Naive thymus-derived CD4-positive, alpha-beta T cell (primary cell): Measurements from ENCODE around the gene FBXO27. TPM values are rescaled to one million over a fixed set of nuclear protein-coding genes. Genes with fewer than 3 reads are reported as not detected.
"Not testable (repeated sequence)": the region's sequence is repeated elsewhere in the genome, so short reads cannot be mapped to it uniquely, and the experiment has no call there.

Experiments
- ATAC-seq: fragments of 150-1000 bp; cut with Tn5 transposase; 2 replicates; pipeline ENCODE4 v1.10.0; 2021; ENCODE audit warnings: mild to moderate bottlenecking, moderate library complexity
- CTCF ChIA-PET: fragments of 350-600 bp; sonication (Branson Sonifier 250); formaldehyde crosslinking; loops from one replicate; lab custom pipeline; 2021; ENCODE audit warnings: antibody characterized with exemption; lab: Charles Lee
- POLR2A ChIA-PET: fragments of 350-600 bp; sonication (Branson Sonifier 250); formaldehyde crosslinking; loops from one replicate; lab custom pipeline; 2021; ENCODE audit warnings: antibody characterized with exemption, inconsistent platforms; lab: Charles Lee
- DNase-seq, 9 donors: peaks; one replicate each; pipeline versions ENCODE4 v3.0.0 to v3.0.0-alpha.2; 2020 to 2022; ENCODE audit warnings: mixed read lengths in 1 of 9
- H3K27ac ChIP-seq: one replicate; pipeline ENCODE4 v1.7.0; 2013; ENCODE audit warnings: mild to moderate bottlenecking, low read depth, low read length, moderate library complexity
- H3K27me3 ChIP-seq, 2 donors: one replicate each; pipeline ENCODE4 v1.7.0; 2013; ENCODE audit warnings: low read length in 2 of 2, mild to moderate bottlenecking in 2 of 2, moderate library complexity in 2 of 2; ENCODE audit not compliant: control insufficient read depth in 2 of 2, insufficient read depth in 2 of 2
- H3K36me3 ChIP-seq, 3 experiments: 1 replicate in 2 of 3; 2 replicates in 1 of 3; pipeline ENCODE4 v1.7.0; 2013; ENCODE audit warnings: low read length in 3 of 3, mild to moderate bottlenecking in 3 of 3, moderate library complexity in 1 of 3; ENCODE audit not compliant: insufficient read depth in 3 of 3, control insufficient read depth in 2 of 3
- H3K4me1 ChIP-seq, 2 donors: one replicate each; pipeline ENCODE4 v1.7.0; 2013; ENCODE audit warnings: low read length in 2 of 2, mild to moderate bottlenecking in 2 of 2, moderate library complexity in 1 of 2; ENCODE audit not compliant: control insufficient read depth in 2 of 2, insufficient read depth in 2 of 2
- H3K4me3 ChIP-seq: 2 replicates; pipeline ENCODE4 v1.7.0; 2013; ENCODE audit warnings: mild to moderate bottlenecking, low read length
- H3K9me3 ChIP-seq, 3 experiments: 1 replicate in 2 of 3; 2 replicates in 1 of 3; pipeline ENCODE4 v1.7.0; 2013; ENCODE audit warnings: low read length in 3 of 3; ENCODE audit not compliant: control insufficient read depth in 2 of 3
- H3K27ac Mint-ChIP-seq, 9 donors: one replicate each; pipeline ENCODE4 v1.8.0; 2020 to 2022; ENCODE audit warnings: mixed read lengths in 9 of 9, mild to moderate bottlenecking in 8 of 9, moderate library complexity in 5 of 9, inconsistent platforms in 2 of 9
- H3K27me3 Mint-ChIP-seq, 5 donors: one replicate each; pipeline ENCODE4 v1.8.0; 2021 to 2022; ENCODE audit warnings: mixed read lengths in 5 of 5, mild to moderate bottlenecking in 1 of 5
- H3K36me3 Mint-ChIP-seq, 5 donors: one replicate each; pipeline ENCODE4 v1.8.0; 2020 to 2022; ENCODE audit warnings: mixed read lengths in 5 of 5, mild to moderate bottlenecking in 3 of 5, inconsistent platforms in 1 of 5
- H3K4me1 Mint-ChIP-seq, 7 donors: one replicate each; pipeline ENCODE4 v1.8.0; 2020 to 2022; ENCODE audit warnings: mixed read lengths in 7 of 7, mild to moderate bottlenecking in 3 of 7, inconsistent platforms in 1 of 7
- H3K4me3 Mint-ChIP-seq, 10 donors: one replicate each; pipeline ENCODE4 v1.8.0; 2020 to 2022; ENCODE audit warnings: mild to moderate bottlenecking in 10 of 10, mixed read lengths in 10 of 10, moderate library complexity in 6 of 10, inconsistent platforms in 2 of 10
- H3K9me3 Mint-ChIP-seq, 11 donors: one replicate each; pipeline ENCODE4 v1.8.0; 2020 to 2022; ENCODE audit warnings: mixed read lengths in 11 of 11, mild to moderate bottlenecking in 4 of 11, inconsistent platforms in 1 of 11, moderate library complexity in 1 of 11
- intact Hi-C, 2 donors: fragments of 100-400 bp; cut with micrococcal nuclease; formaldehyde crosslinking; loops; one replicate each; pipeline ENCODE4 v1.15.1; 2023
- polyA plus RNA-seq, 2 donors: library from polyadenylated mRNA; unstranded; fragments of 300-500 nt; fragmentation: Illumina TruSeq; gene quantifications; one replicate each; pipeline ENCODE4 v1.2.3, GENCODE V29; 2021
- total RNA-seq, 6 experiments: library from RNA in 5 of 6; stranded (reverse) in 5 of 6; gene quantifications; 1 replicate in 5 of 6; 2 replicates in 1 of 6; pipeline ENCODE4 v1.2.3 and lab custom pipeline; 2021 to 2026

FBXO27 gene
- total and polyA plus RNA-seq, 7 experiments from 2014 or later = 0.35 to 0.48 (median 0.39) TPM; not detected in 4

- Mint-ChIP-seq H3K27ac (peak overlapping the region in 8 of 9 donors; percentile 83 to 99 (median 96)), H3K4me1 (peaks cover 14 to 28% (median 15%) of the 10 kb centered on the region in 7 donors), H3K4me3 (peak overlapping the region in 4 of 10 donors; percentile 64 to 82 (median 73)), H3K27me3 (peaks cover 0 to 5% (median 0%) of the 10 kb centered on the region in 5 donors), H3K36me3 (no peaks in the 10 kb centered on the region), H3K9me3 (peaks cover 0 to 4% (median 0%) of the 10 kb centered on the region in 11 donors)
- Histone ChIP-seq H3K27me3 (no peaks in the 10 kb centered on the region), H3K27ac (peak overlapping the region; percentile 58), H3K4me1 (peaks cover 19 to 21% of the 10 kb centered on the region in 2 donors), H3K36me3 (no peaks in the 10 kb centered on the region), H3K9me3 (no peaks in the 10 kb centered on the region), H3K4me3 (peak overlapping the region; percentile 10)
- ATAC-seq (no peak), DNase-seq (no peak)
- intact Hi-C loops = loop anchor here in 1 of 2 donors (5.0 kb wide), 1 partner anchor 268 kb away; the partner anchor contains the start of gene SAMD4B
- POLR2A ChIA-PET = interaction anchor here (1.4 kb wide), 1 partner anchor 8 kb away, joined by 3 read pairs; no protein-coding TSS in a partner anchor
- CTCF ChIA-PET = interaction anchor here (0.6 to 1.0 kb wide), 2 partner anchors 19 to 37 kb away, joined by 3 to 5 read pairs; no protein-coding TSS in a partner anchor
Measured at GRCh38 chr19:39074205-39074692, 41.9 kb upstream of the FBXO27 start.

GRCh38 chr19:39070888-39071287 lies 38.5 kb upstream of the FBXO27 start:
- DNase-seq (no peak), ATAC-seq (no peak)
- H3K9me3 ChIP-seq = no peaks in the 10 kb centered on the region
- Mint-ChIP-seq H3K27me3 (no peaks in the 10 kb centered on the region), H3K36me3 (peaks cover 0 to 4% (median 0%) of the 10 kb centered on the region in 5 donors), H3K9me3 (peaks cover 0 to 4% (median 0%) of the 10 kb centered on the region in 11 donors), H3K27ac (peak overlapping the region in 3 of 9 donors; percentile 35 to 72 (median 67)), H3K4me3 (no peak overlapping the region), H3K4me1 (peaks cover 7 to 30% (median 15%) of the 10 kb centered on the region in 7 donors)
- no peak overlapping the region for H3K27ac ChIP-seq
- intact Hi-C loops = loop anchor here in 1 of 2 donors (5.0 kb wide), 1 partner anchor 271 kb away; the partner anchor contains the start of gene SAMD4B
- ChIA-PET POLR2A (no interaction called here), CTCF (interaction anchor here (0.6 kb wide), 1 partner anchor 329 kb away, joined by 3 read pairs; no protein-coding TSS in a partner anchor)
- peaks cover 19 to 21% of the 10 kb centered on the region in 2 donors for H3K4me1 ChIP-seq
- H3K4me3 ChIP-seq = no peak overlapping the region
- H3K27me3 ChIP-seq = no peaks in the 10 kb centered on the region
- H3K36me3 ChIP-seq = no peaks in the 10 kb centered on the region

DNA sequence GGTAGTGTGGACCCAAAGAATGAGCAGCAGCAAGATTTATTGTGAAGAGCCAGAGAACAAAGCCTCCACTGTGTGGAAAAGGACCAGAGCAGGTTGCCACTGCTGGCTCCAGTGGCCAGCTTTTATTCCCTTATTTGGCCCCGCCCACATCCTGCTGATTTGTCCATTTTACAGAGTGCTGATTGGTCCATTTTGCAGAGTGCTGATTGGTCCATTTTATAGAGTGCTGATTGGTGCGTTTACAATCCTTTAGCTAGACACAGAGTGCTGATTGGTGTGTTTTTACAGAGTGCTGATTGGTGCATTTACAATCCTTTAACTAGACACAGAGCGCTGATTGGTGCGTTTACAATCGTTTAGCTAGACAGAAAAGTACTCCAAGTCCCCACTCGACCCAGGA lies 35.9 kb upstream of the FBXO27 start:
- CTCF ChIA-PET = interaction anchor here (0.7 kb wide), 1 partner anchor 260 kb away, joined by 3 read pairs; no protein-coding TSS in a partner anchor
- intact Hi-C loops, H3K27me3 ChIP-seq, H3K9me3 ChIP-seq, H3K36me3 ChIP-seq, H3K4me1 ChIP-seq, H3K27ac ChIP-seq, H3K27ac Mint-ChIP-seq, DNase-seq, H3K9me3 Mint-ChIP-seq, H3K36me3 Mint-ChIP-seq, H3K4me3 ChIP-seq, ATAC-seq, H3K4me3 Mint-ChIP-seq, H3K27me3 Mint-ChIP-seq, POLR2A ChIA-PET: not testable (repeated sequence)
- peaks cover 0 to 15% (median 9%) of the 10 kb centered on the region in 7 donors for H3K4me1 Mint-ChIP-seq

DNA sequence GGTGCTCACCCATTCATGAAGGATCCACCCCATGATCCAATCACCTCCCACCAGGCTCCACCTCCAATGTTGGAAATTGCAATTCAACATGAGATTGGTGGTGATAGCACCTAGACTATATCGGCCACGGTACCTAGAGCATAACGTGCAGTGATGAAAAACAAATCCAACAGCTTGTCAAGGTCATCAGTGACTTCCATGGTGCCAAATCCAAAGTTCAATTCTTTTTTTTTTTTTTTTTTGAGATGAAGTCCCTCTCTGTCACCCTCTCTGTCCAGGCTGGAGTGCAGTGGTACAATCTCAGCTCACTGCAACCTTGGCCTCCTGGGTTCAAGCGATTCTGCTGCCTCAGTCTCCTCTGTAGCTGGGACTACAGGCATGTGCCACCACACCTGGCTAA lies 34.8 kb upstream of the FBXO27 start:
- Mint-ChIP-seq H3K4me3 (no peak overlapping the region), H3K36me3 (peaks cover 0 to 4% (median 0%) of the 10 kb centered on the region in 5 donors), H3K27ac (no peak overlapping the region), H3K4me1 (peaks cover 0 to 4% (median 0%) of the 10 kb centered on the region in 7 donors), H3K27me3 (no peaks in the 10 kb centered on the region), H3K9me3 (peaks cover 0 to 4% (median 0%) of the 10 kb centered on the region in 11 donors)
- intact Hi-C loops = no loop called here
- ChIA-PET CTCF (interaction anchor here (0.7 kb wide), 1 partner anchor 165 kb away, joined by 5 read pairs; no protein-coding TSS in a partner anchor), POLR2A (no interaction called here)
- Histone ChIP-seq H3K36me3 (no peaks in the 10 kb centered on the region), H3K4me1 (no peaks in the 10 kb centered on the region), H3K27me3 (no peaks in the 10 kb centered on the region), H3K9me3 (no peaks in the 10 kb centered on the region), H3K4me3 (no peak overlapping the region), H3K27ac (no peak overlapping the region)
- ATAC-seq (no peak), DNase-seq (no peak)

DNA sequence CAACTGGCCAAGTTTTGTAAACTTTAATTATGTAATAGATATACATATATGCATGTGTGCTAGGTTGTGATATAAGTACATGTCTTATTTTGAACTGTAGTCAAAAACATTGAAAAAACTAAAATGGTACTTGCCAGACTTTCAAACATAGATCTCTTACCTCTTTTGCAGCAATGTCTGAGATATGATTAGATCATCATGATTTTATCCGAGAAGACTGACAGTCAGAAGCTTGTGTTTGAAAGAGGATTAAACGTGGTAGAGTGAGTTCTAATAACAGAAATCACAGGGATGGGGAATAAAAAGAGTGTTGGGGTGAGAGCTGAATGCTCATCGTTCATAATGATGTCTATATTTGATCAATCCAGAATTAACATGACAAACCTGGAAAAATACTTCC lies 33.6 kb upstream of the FBXO27 start:
- DNase-seq (no peak), ATAC-seq (no peak)
- Mint-ChIP-seq H3K36me3 (peaks cover 0 to 4% (median 0%) of the 10 kb centered on the region in 5 donors), H3K27ac (no peak overlapping the region), H3K4me3 (no peak overlapping the region), H3K27me3 (peaks cover 0 to 2% (median 0%) of the 10 kb centered on the region in 5 donors), H3K4me1 (peaks cover 0 to 9% (median 6%) of the 10 kb centered on the region in 7 donors), H3K9me3 (peaks cover 0 to 4% (median 0%) of the 10 kb centered on the region in 11 donors)
- Histone ChIP-seq H3K4me3 (no peak overlapping the region), H3K27me3 (no peaks in the 10 kb centered on the region), H3K9me3 (no peaks in the 10 kb centered on the region), H3K27ac (no peak overlapping the region), H3K36me3 (no peaks in the 10 kb centered on the region), H3K4me1 (no peaks in the 10 kb centered on the region)
- intact Hi-C loops = no loop called here
- ChIA-PET POLR2A (no interaction called here), CTCF (no interaction called here)

- Histone ChIP-seq H3K4me1 (no peaks in the 10 kb centered on the region), H3K27me3 (no peaks in the 10 kb centered on the region), H3K4me3 (no peak overlapping the region), H3K27ac (no peak overlapping the region), H3K36me3 (no peaks in the 10 kb centered on the region), H3K9me3 (no peaks in the 10 kb centered on the region)
- peaks cover 0 to 9% (median 6%) of the 10 kb centered on the region in 7 donors for H3K4me1 Mint-ChIP-seq
- intact Hi-C loops = no loop called here
- CTCF ChIA-PET = interaction anchor here (0.5 to 0.6 kb wide), 2 partner anchors 517 to 1117 kb away, joined by 4 to 5 read pairs; no protein-coding TSS in a partner anchor
- H3K4me3 Mint-ChIP-seq = no peak overlapping the region
- no peaks in the 10 kb centered on the region for H3K9me3 Mint-ChIP-seq
- ATAC-seq (no peak), DNase-seq (no peak)
- peaks cover 0 to 4% (median 0%) of the 10 kb centered on the region in 5 donors for H3K36me3 Mint-ChIP-seq
- POLR2A ChIA-PET = no interaction called here
- no peak overlapping the region for H3K27ac Mint-ChIP-seq
- peaks cover 0 to 6% (median 0%) of the 10 kb centered on the region in 5 donors for H3K27me3 Mint-ChIP-seq
Measured at GRCh38 chr19:39064405-39064804, 32.1 kb upstream of the FBXO27 start.
